ENCODE results near the gene PEAR1.

Gene PEAR1

DNA sequence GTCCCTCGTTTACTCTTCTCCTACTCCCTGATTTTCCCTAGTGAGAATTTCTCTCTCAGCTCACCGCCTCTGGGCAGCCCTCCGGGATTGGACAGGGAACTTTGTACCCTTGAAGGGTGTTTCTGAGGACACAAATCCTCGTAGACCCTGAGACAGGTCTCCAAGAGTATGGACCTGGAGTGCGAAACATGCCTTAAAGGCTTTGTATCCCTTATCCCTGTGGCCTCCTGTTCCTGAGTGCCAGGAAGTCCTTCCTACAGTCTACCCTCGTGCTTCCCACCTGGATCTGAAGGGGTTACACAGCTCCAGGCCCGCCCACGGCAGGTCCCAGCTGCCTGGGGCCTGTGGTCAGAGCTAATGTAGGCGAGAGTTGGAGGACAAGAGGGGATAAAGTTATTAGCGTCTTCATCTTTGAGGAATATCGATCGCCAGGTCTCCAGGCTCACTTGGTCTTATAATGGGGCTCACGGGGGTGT is 7.6 kb upstream of the PEAR1 start:
- Histone ChIP-seq H3K9me2 (replicated peaks; ENCODE audit: insufficient read depth, low read length) (no peaks in the 10 kb centered on the region), H3K9me3 (ENCODE audit: insufficient read depth, low read length) (no peaks in the 10 kb centered on the region), H2AFZ (ENCODE audit: low read depth, low read length, severe bottlenecking) (no peak overlapping the region), H3K4me2 (ENCODE audit: low read depth, low read length, poor library complexity, severe bottlenecking) (no peak overlapping the region), H4K20me1 (ENCODE audit: low read depth, low read length) (no peaks in the 10 kb centered on the region), H3K4me3 (ENCODE audit: insufficient read depth, low read length, poor library complexity, severe bottlenecking) (no peak overlapping the region), H3K79me2 (ENCODE audit: insufficient read depth, low read length) (no peaks in the 10 kb centered on the region), H3F3A (ENCODE audit: insufficient read depth) (no peaks in the 10 kb centered on the region), H3K36me3 (ENCODE audit: low read length) (no peaks in the 10 kb centered on the region), H3K27ac (ENCODE audit: low read depth, low read length) (no peak overlapping the region), H3K9ac (ENCODE audit: low read length) (no peak overlapping the region), H3K27me3 (ENCODE audit: low read length) (no peaks in the 10 kb centered on the region)
- no peak for TF ChIP-seq EZH2phosphoT487 (conservative IDR thresholded peaks at IDR 0.05; ENCODE audit: low read length)
- TF ChIP-seq CTCF (IDR thresholded peaks at IDR 0.05; ENCODE audit: insufficient read depth, low read length, poor library complexity, severe bottlenecking), result no peak

- H3K27me3 ChIP-seq (ENCODE audit: low read length), result no peaks in the 10 kb centered on the region
- no peak overlapping the region for H2AFZ ChIP-seq (ENCODE audit: low read depth, low read length, severe bottlenecking)
- H3F3A ChIP-seq (ENCODE audit: insufficient read depth), result no peaks in the 10 kb centered on the region
- H3K9ac ChIP-seq (ENCODE audit: low read length), result no peak overlapping the region
- H3K9me2 ChIP-seq (replicated peaks; ENCODE audit: insufficient read depth, low read length), result no peaks in the 10 kb centered on the region
- no peaks in the 10 kb centered on the region for H3K79me2 ChIP-seq (ENCODE audit: insufficient read depth, low read length)
- no peak overlapping the region for H3K4me3 ChIP-seq (ENCODE audit: insufficient read depth, low read length, poor library complexity, severe bottlenecking)
- H3K4me2 ChIP-seq (ENCODE audit: low read depth, low read length, poor library complexity, severe bottlenecking), result no peak overlapping the region
- no peaks in the 10 kb centered on the region for H3K9me3 ChIP-seq (ENCODE audit: insufficient read depth, low read length)
- H3K36me3 ChIP-seq (ENCODE audit: low read length), result no peaks in the 10 kb centered on the region
- H4K20me1 ChIP-seq (ENCODE audit: low read depth, low read length), result no peaks in the 10 kb centered on the region
- no peak overlapping the region for H3K27ac ChIP-seq (ENCODE audit: low read depth, low read length)
- no peak for TF ChIP-seq EZH2phosphoT487 (conservative IDR thresholded peaks at IDR 0.05; ENCODE audit: low read length)
- TF ChIP-seq CTCF (IDR thresholded peaks at IDR 0.05; ENCODE audit: insufficient read depth, low read length, poor library complexity, severe bottlenecking), result no peak
Observed at GRCh38 chr1:156886583-156887281, 6.8 kb upstream of the PEAR1 start.

DNA sequence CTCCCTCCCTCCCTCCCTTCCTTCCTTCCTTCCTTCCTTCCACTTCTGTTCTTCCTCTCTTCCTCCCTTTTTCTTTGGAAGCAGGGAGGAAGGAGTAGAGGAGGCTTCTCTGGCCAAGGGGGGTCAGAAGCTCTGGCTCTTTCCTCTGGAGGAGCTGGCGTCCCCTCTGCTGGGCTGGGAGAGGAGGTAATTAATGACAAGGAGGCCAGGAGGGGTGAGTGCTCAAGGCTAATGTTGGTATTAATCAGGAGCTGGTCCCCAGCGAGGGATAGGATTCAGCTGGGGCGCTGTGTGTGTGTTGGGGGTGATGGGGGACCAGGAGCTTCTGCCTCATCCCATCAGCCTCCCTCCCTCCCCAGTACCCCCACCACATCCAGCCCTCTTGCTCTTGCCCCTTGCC is 6.2 kb upstream of the PEAR1 start:
- Histone ChIP-seq H3K36me3 (ENCODE audit: low read length) (no peaks in the 10 kb centered on the region), H3K9ac (ENCODE audit: low read length) (no peak overlapping the region), H3K4me3 (ENCODE audit: insufficient read depth, low read length, poor library complexity, severe bottlenecking) (no peak overlapping the region), H4K20me1 (ENCODE audit: low read depth, low read length) (no peaks in the 10 kb centered on the region), H3K9me2 (replicated peaks; ENCODE audit: insufficient read depth, low read length) (no peaks in the 10 kb centered on the region), H3K9me3 (ENCODE audit: insufficient read depth, low read length) (no peaks in the 10 kb centered on the region), H3K4me2 (ENCODE audit: low read depth, low read length, poor library complexity, severe bottlenecking) (no peak overlapping the region), H3K27me3 (ENCODE audit: low read length) (no peaks in the 10 kb centered on the region), H3F3A (ENCODE audit: insufficient read depth) (no peaks in the 10 kb centered on the region), H3K79me2 (ENCODE audit: insufficient read depth, low read length) (no peaks in the 10 kb centered on the region), H2AFZ (ENCODE audit: low read depth, low read length, severe bottlenecking) (no peak overlapping the region), H3K27ac (ENCODE audit: low read depth, low read length) (no peak overlapping the region)
- TF ChIP-seq CTCF (IDR thresholded peaks at IDR 0.05; ENCODE audit: insufficient read depth, low read length, poor library complexity, severe bottlenecking) (no peak), EZH2phosphoT487 (conservative IDR thresholded peaks at IDR 0.05; ENCODE audit: low read length) (no peak)

All from SU-DHL-6 (cell line).